ENCODE data around the gene PLA2G4E.

The PLA2G4E gene

GRCh38 chr15:41974041-41974440 lies 46.8 kb downstream of the PLA2G4E start:
- DNase-seq, result no peak

- DNase-seq, result peak; percentile 99
Observed at GRCh38 chr15:41972253-41973242, 48.3 kb downstream of the PLA2G4E start, which contains the start of gene EHD4. TSS of gene EHD4 (minus strand) at chr15:41972557. CDS start at chr15:41972494, 63 bp downstream.

- DNase-seq, result no peak
Observed at GRCh38 chr15:41971895-41972252, 49.0 kb downstream of the PLA2G4E start.

- DNase-seq, result peak; percentile 53
Observed at GRCh38 chr15:41971089-41971894, 49.5 kb downstream of the PLA2G4E start.

GRCh38 chr15:41970456-41970855 lies 50.4 kb downstream of the PLA2G4E start:
- DNase-seq, result no peak

GRCh38 chr15:41969851-41970431 lies 50.9 kb downstream of the PLA2G4E start:
- no peak for DNase-seq

GRCh38 chr15:41968701-41969100 lies 52.1 kb downstream of the PLA2G4E start:
- no peak for DNase-seq

GRCh38 chr15:41967506-41968206 lies 53.2 kb downstream of the PLA2G4E start:
- DNase-seq, result peak; percentile 55

- no peak for DNase-seq
Observed at GRCh38 chr15:41966920-41967465, 53.8 kb downstream of the PLA2G4E start.

- no peak for DNase-seq
Observed at GRCh38 chr15:41966414-41966812, 54.4 kb downstream of the PLA2G4E start.

- DNase-seq, result peak; percentile 22
Observed at GRCh38 chr15:41965441-41966413, 55.1 kb downstream of the PLA2G4E start.

- DNase-seq, result no peak
Observed at GRCh38 chr15:41961595-41962202, 59.1 kb downstream of the PLA2G4E start.

- DNase-seq, result no peak
Observed at GRCh38 chr15:41961001-41961518, 59.8 kb downstream of the PLA2G4E start.

- DNase-seq, result no peak
Observed at GRCh38 chr15:41958002-41958420, 62.8 kb downstream of the PLA2G4E start.

GRCh38 chr15:41957021-41957897 lies 63.6 kb downstream of the PLA2G4E start:
- no peak for DNase-seq

GRCh38 chr15:41955807-41956525 lies 64.9 kb downstream of the PLA2G4E start:
- DNase-seq, result no peak

GRCh38 chr15:41955100-41955499 lies 65.7 kb downstream of the PLA2G4E start:
- DNase-seq, result no peak

GRCh38 chr15:41954036-41954435 lies 66.8 kb downstream of the PLA2G4E start:
- DNase-seq, result no peak

Measured in fibroblast of skin of right quadriceps (primary cell).